GM20000 (cell line): ENCODE data around the gene ABCC2.

ENCODE experiments used
- DNase-seq: peaks from one replicate; pipeline ENCODE4 v3.0.0; 2012; ENCODE audit warnings: low spot score
- CTCF ChIP-seq: IDR thresholded peaks from 2 replicates; pipeline ENCODE4 v1.5.1; 2012; ENCODE audit warnings: mild to moderate bottlenecking, control low read depth; ENCODE audit errors: extremely low read depth, missing control alignments

The ABCC2 gene

DNA sequence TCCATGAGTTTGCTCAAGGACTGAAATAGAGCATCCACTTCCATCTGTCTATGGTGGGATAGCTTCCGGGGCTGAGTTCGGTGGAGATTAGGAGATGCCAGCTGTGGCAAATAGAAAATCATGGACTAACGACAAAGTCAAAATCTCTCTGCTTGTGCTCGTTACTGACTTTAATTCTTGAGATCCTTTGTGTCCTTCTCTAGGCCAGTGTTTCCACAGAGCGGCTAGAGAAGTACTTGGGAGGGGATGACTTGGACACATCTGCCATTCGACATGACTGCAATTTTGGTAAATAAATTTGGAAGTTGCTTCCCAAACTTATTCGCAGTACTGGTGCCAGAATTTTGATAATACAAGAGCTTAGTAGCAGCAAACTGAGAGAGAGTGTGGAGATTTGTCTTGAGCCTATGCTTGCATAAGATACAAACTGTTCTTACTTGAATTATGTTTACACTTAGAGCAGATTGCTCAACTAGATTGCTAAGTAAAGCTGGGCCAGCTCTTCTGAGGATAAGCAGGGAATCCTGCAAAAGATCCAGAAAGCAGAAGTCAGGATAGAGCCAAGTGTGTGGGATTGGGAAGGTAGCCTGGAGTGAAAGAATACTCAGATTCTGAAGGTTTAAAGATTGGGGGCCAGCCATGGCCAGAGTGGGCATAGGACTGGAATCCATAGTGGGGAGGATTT, 27.6 kb downstream of the ABCC2 start:
- TF ChIP-seq CTCF: no peak

DNA sequence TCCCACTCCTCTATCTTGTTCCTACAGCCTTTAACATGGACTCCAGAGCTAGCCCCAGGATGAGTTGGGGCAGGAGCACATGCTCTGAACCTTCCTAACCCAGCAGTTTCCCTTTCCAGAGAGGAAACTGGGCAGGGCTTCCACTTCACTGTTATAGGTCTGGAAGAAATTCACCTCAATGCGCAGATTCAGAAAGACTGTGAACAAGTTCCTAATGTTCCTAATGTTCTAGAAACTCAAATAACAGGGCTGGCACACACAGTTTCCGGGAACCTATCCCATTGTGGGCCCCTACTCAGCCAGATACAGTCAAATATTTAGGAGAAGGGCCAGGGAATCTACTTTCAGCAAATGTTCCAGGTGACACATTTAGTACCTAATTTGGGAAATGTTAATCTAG, 29.7 kb downstream of the ABCC2 start:
- DNase-seq: no peak
- TF ChIP-seq CTCF: no peak

More for the DNA sequence above, 27.6 kb downstream of the ABCC2 start:
- DNase-seq: no peak

GRCh38 chr10:99814143-99814542, 31.7 kb downstream of the ABCC2 start:
- TF ChIP-seq CTCF: no peak
- DNase-seq: no peak

GRCh38 chr10:99815621-99816020, 33.2 kb downstream of the ABCC2 start:
- no peak for DNase-seq
- no peak for TF ChIP-seq CTCF

DNA sequence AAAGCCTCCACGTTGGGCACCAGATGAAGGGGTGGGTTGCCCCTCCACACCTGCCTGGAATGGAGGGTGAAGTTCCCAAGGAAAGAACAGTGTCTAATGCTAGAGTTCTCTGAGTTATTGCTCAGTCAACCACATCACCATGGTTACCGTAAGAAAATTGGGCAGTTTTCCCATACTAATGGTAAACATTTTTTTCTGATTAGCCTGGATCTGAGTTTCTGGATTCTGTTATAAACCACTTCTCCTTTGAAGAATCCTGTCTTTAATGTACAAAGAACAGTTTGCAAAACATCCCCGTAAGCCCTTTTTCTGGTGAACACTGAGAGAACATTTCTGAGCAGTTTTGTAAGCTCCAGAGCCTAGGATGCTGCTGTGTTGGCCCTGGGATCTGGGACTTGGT, 45.5 kb downstream of the ABCC2 start:
- no peak for DNase-seq

DNA sequence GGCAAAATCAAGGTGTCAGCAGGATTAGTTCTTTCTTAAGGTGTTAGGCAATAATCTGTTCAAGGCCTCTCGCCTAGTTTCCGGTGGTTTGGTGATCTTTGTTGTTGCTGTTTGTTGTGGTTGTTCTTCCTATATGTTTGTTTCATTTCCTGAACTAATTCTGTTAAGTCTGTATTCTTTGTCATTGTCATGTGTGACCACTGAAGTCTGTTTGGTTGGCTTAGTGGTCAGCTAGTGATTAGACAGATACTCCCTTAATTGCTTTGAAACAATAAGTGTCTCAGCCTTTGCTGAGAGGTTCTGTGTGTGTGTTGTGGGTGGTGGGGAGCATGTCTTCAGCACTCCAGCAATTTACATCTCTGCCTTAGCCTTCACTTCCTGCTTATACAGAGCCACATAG, 46.0 kb downstream of the ABCC2 start:
- no peak for TF ChIP-seq CTCF
- DNase-seq: no peak

More for the DNA sequence above, 45.5 kb downstream of the ABCC2 start:
- no peak for TF ChIP-seq CTCF

GRCh38 chr10:99832439-99832838, 50.0 kb downstream of the ABCC2 start:
- TF ChIP-seq CTCF: no peak

More at GRCh38 chr10:99832439-99832838, 50.0 kb downstream of the ABCC2 start:
- no peak for DNase-seq
